Ectodermal cell (in vitro differentiated cells): Measurements from ENCODE around the gene EPN2.

Experiments
- H3K27ac ChIP-seq: 2 replicates; pipeline ENCODE4 v1.7.0; 2013; ENCODE audit warnings: mild to moderate bottlenecking, low read depth, low read length; ENCODE audit not compliant: insufficient read depth, poor library complexity, severe bottlenecking
- H3K27me3 ChIP-seq: 2 replicates; pipeline ENCODE4 v1.7.0; 2013; ENCODE audit warnings: mild to moderate bottlenecking, low read length; ENCODE audit not compliant: insufficient read depth, control insufficient read depth, poor library complexity, severe bottlenecking
- H3K36me3 ChIP-seq: one replicate; pipeline ENCODE4 v1.7.0; 2013; ENCODE audit warnings: low read length; ENCODE audit not compliant: control insufficient read depth, insufficient read depth
- H3K4me1 ChIP-seq: one replicate; pipeline ENCODE4 v1.7.0; 2013; ENCODE audit warnings: low read length; ENCODE audit not compliant: control insufficient read depth, insufficient read depth
- H3K4me3 ChIP-seq: 2 replicates; pipeline ENCODE4 v1.7.0; 2013; ENCODE audit warnings: low read depth, low read length, control low read depth; ENCODE audit not compliant: insufficient read depth
- H3K9me3 ChIP-seq: 2 replicates; pipeline ENCODE4 v1.7.0; 2013; ENCODE audit warnings: mild to moderate bottlenecking, low read length, moderate library complexity; ENCODE audit not compliant: control insufficient read depth
- WGBS, 2 experiments: methylation state at CpG; one replicate each; pipeline ENCODE4 v1.1.7; 2013; ENCODE audit warnings: missing lambda C conversion rate in 2 of 2; 5-methylcytosine and 5-hydroxymethylcytosine counted together

The EPN2 gene

DNA sequence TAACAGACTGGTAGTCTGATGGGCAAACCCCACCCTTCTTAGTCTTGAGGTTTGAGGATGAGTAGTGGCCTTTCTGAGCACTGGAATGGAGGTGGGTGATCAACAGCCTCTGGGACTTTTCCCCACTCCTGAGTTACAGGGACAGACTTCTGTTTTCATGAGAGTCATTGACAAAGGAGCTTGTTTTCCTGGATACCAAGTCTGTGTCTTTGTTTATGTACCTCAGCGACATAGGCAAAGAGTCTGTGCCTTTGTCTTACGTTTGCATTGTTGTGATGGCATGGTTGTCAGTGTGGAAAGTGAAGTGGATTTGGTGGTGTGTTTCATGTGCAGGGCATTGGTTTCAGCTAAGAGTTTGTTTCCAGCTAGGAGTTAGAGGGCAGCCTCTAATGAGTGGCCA lies 17.5 kb downstream of the EPN2 start:
- no peaks in the 10 kb centered on the region for H3K27me3 ChIP-seq
- no peaks in the 10 kb centered on the region for H3K4me1 ChIP-seq
- H3K9me3 ChIP-seq, result no peaks in the 10 kb centered on the region
- no peaks in the 10 kb centered on the region for H3K36me3 ChIP-seq
- H3K27ac ChIP-seq, result no peak overlapping the region
- no peak overlapping the region for H3K4me3 ChIP-seq
- WGBS, 2 experiments, result 82 to 86% methylated on average over 2 of the region's 2 CpGs

DNA sequence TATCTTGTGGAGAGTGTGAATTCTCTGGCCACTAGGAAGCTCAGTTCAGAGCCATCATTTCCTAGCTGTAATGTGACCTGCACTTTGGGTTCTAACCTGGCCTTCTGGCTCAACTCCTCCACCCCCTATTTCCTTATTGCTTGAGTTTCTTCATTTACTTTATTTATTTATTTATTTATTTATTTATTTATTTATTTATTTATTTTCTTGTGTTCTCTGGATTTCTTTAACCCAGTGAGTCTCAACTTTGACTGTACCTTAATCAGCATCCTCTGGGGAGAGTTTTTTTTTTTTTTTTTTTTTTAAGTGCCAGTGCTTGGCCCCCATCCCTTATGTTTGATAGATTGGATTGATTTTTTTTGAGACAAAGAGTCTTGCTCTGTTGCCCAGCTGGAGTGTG lies 18.1 kb downstream of the EPN2 start:
- Histone ChIP-seq H3K27me3 (no peaks in the 10 kb centered on the region), H3K9me3 (no peaks in the 10 kb centered on the region), H3K36me3 (no peaks in the 10 kb centered on the region), H3K27ac (no peak overlapping the region), H3K4me1 (no peaks in the 10 kb centered on the region), H3K4me3 (no peak overlapping the region)

DNA sequence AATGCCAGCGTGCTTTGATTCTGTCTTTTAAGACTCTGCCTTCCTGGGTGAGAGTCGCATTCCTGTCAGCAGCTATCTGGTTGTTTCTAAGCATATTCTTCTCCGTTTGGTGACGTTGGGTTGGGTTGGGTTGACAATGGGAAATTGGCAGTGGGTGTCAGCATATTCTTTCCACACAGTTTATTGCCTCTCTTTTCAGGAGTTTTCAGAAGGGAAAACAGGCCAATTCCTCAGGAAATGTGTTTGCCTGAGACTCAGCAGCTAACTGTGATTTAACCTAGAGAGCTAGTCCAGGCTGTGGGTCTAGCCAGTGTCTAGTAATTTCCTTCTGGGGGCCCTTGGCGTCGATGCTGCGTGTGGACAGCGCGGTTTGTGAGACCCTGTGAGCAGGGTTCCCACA lies 21.2 kb downstream of the EPN2 start:
- WGBS, 2 experiments, result 95 to 97% methylated on average over 9 of the region's 9 CpGs

DNA sequence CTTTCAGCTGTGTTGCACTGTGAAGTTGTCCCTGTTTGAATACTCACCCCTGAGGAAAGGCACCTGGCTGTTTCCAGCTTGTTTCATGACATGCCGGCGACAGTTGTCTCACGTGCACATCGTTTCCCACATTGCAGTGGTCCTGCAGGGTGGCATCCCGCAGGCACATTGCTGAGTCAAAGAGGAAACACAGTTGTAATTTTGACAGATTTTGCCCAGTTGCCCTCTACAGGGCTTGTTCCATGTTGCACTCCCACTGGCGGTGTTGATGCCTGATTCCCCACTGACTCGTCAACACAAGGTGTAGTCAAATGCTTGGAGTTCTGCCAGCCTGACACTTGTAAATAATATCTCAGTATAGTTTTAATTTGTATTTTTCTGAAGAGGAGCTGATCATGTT lies 23.8 kb downstream of the EPN2 start:
- Histone ChIP-seq H3K9me3 (no peaks in the 10 kb centered on the region), H3K4me3 (no peak overlapping the region), H3K36me3 (no peaks in the 10 kb centered on the region), H3K27ac (no peak overlapping the region), H3K27me3 (no peaks in the 10 kb centered on the region), H3K4me1 (no peaks in the 10 kb centered on the region)
- 91 to 92% methylated on average over 7 of the region's 7 CpGs for WGBS, 2 experiments

More for the DNA sequence above, 21.2 kb downstream of the EPN2 start:
- Histone ChIP-seq H3K27ac (no peak overlapping the region), H3K27me3 (no peaks in the 10 kb centered on the region), H3K9me3 (no peaks in the 10 kb centered on the region), H3K4me1 (no peaks in the 10 kb centered on the region), H3K4me3 (no peak overlapping the region), H3K36me3 (no peaks in the 10 kb centered on the region)

DNA sequence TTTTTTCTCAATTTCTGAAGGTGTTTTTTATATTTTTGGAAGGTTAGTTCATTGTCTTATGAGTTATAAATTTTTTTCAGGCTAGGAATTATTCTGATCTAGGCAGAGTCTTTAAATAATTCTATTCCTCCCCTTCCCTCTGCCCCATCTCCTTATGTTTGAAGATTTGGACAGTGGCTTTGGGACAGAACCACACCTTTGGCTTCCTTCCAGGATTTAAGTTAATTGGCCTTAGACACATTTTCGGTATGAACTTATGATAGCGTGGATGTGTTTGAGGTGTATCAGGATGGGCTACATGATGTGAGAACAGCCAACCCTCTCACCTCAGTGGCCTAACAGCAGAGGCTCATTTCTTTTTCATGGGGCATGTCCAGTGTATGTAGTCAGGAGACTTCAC lies 24.3 kb downstream of the EPN2 start:
- Histone ChIP-seq H3K9me3 (no peaks in the 10 kb centered on the region), H3K27me3 (no peaks in the 10 kb centered on the region), H3K4me1 (no peaks in the 10 kb centered on the region), H3K4me3 (no peak overlapping the region), H3K36me3 (no peaks in the 10 kb centered on the region), H3K27ac (no peak overlapping the region)
- WGBS, 2 experiments, result 97 to 100% methylated on average over 2 of the region's 2 CpGs

DNA sequence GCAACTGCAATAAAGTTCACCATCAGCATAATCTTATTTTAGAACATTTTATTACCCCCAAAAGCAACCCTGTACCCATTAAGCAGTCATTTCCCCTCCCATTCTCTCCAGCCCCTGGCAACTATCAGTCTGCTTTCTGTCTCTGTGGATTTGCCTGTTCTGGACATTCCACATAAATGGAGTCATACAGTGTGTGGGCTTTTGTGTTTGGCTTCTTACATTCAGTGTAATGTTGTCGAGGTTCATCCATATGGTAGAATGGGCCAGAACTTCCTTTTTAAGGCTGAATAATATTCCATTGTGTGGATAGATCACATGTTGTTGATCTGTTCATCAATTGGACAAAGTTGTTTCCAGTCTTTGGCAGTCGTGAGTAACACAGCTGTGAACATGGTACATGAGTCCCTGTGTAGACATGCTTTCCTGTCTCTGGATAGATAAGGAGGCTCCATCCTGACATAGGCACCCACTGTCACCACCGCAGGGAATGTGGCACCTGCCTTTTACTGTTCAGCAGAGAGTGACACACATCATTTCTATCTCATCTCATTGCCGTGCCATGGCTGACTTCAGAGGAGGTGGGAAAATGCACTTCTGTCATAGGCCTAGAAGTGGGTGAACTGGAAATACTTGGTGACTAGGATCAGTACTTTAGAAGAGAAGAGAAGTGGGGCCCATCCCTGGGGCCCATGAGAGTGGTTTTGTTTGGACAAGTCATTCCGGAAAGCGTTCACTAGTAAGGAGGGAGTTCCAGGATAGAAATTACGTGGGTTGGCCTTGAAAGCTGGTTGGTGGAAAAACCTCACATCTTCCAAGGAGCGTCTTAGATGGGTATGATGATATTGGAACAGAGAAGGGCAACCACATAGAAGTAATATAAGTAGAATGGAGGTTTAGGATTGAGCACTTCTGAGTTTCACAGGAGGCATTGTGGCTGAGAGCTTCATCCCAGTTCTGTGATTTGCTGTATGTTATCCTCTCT lies 25.8 kb downstream of the EPN2 start:
- WGBS, 2 experiments, result 94 to 95% methylated on average over 8 of the region's 8 CpGs
- Histone ChIP-seq H3K9me3 (no peaks in the 10 kb centered on the region), H3K36me3 (no peaks in the 10 kb centered on the region), H3K4me1 (no peaks in the 10 kb centered on the region), H3K4me3 (no peak overlapping the region), H3K27me3 (no peaks in the 10 kb centered on the region), H3K27ac (no peak overlapping the region)

DNA sequence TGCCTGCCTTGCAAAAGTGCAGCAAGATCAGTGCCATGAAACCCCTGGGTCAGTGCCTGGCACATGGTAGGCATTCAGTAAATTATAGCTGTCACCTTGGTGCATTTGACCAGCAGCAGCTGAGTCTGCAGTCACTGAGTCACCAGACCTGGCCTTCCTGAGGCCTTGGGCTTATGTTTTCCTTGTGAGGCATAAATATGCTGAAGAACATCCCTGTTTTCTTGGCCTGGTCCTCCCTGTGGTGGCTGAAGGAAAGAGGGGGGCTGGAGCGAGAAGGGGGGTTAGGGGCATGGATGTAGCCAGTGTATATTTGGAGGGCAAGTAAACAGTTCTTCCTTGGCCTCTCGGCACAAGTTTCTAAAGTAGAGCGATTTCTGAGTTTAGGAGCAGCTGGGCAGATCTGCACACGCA lies 26.5 kb downstream of the EPN2 start:
- no peaks in the 10 kb centered on the region for H3K9me3 ChIP-seq
- H3K36me3 ChIP-seq, result no peaks in the 10 kb centered on the region
- H3K27me3 ChIP-seq, result no peaks in the 10 kb centered on the region
- H3K4me1 ChIP-seq, result no peaks in the 10 kb centered on the region
- H3K4me3 ChIP-seq, result no peak overlapping the region
- WGBS, 2 experiments, result 93 to 94% methylated on average over 4 of the region's 4 CpGs
- H3K27ac ChIP-seq, result no peak overlapping the region

DNA sequence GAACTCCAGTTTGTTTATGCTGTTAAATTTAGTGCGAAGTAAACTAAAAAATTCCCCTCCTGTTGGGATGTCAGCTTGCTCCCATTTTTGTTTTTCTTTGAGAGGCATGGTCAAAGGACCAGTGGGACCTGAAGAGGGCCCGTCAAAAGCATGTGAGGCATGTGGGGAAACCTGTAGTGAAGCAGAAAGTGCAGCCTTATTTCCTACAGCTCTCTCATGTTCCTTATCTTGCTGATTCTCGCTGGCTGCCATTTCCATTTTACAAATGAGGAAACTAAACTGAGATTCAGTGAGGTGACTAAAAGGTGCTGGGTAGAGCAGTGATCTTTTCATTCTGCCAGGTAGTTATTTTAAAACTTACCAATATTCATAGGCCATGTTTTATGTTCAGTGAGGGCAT lies 27.1 kb downstream of the EPN2 start:
- 66 to 83% methylated on average over 3 of the region's 3 CpGs for WGBS, 2 experiments
- Histone ChIP-seq H3K27me3 (no peaks in the 10 kb centered on the region), H3K36me3 (no peaks in the 10 kb centered on the region), H3K4me3 (no peak overlapping the region), H3K27ac (no peak overlapping the region), H3K9me3 (no peaks in the 10 kb centered on the region), H3K4me1 (no peaks in the 10 kb centered on the region)

DNA sequence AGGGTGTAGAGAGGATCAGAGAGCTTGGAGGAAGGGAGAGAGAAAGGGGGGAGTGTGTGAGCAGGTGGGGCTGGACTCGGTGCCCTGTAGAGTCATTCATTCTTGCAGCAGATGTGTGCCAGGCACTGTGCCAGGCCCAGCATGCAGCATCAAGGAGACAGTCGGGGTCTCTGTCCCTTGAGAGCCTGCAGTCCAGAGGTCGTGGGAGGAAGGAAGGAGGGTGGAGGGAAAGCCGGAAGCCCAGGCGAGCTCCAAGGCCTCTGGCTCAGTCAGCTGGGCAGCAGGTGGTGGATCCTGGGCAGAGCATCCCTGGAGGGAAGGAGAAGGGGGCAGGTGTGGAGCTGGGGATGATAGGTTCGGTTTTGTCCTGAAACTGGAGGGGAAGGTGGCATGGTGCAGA lies 27.5 kb downstream of the EPN2 start:
- 89 to 91% methylated on average over 6 of the region's 6 CpGs for WGBS, 2 experiments
- Histone ChIP-seq H3K9me3 (no peaks in the 10 kb centered on the region), H3K27ac (no peak overlapping the region), H3K4me1 (peaks cover 1% of the 10 kb centered on the region), H3K4me3 (no peak overlapping the region), H3K36me3 (no peaks in the 10 kb centered on the region), H3K27me3 (no peaks in the 10 kb centered on the region)

DNA sequence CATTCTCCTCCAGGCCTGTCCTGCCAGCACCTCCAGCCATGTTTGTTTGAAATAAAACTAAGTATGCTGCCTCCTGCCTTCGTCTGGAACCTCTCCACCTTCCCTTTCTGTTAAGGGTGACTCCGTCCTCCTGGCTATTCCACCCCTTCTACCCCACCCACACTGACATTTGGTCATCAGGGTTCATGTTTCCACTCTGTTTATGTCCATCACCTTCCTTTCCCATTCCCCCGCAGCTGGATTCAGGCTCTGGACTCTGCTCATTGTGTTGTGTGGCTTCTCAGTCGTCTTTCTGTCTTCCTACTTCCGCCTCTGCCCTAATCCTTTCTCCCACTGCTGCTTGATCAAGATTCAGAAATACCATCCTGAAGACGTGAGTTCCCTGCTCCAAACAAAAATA lies 28.6 kb downstream of the EPN2 start:
- H3K4me3 ChIP-seq, result no peak overlapping the region
- WGBS, 2 experiments, result 86 to 92% methylated on average over 6 of the region's 6 CpGs
- no peaks in the 10 kb centered on the region for H3K27me3 ChIP-seq
- H3K36me3 ChIP-seq, result no peaks in the 10 kb centered on the region
- no peak overlapping the region for H3K27ac ChIP-seq
- H3K9me3 ChIP-seq, result no peaks in the 10 kb centered on the region
- H3K4me1 ChIP-seq, result peaks cover 8% of the 10 kb centered on the region
